ENCODE measurements around the gene ENPP3.

ENPP3 gene

DNA sequence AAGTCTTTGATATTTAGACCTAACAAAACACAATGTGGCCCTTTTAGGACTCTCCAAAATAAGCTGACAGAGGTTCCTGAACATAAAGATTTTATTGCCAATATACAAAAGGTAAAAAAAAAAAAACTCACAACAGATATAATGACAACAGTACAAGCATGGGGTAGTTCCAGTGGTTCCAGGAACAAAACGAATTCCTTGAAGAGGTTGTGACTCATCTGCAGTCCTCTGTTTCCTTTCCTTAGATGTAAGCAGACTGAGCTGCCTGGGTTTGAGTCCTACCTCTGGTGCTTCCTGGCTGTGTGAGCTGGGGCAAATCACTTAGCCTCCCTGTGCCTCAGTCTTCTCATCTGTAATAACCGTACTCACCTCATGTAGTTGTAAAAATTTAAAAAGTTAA, 87.0 kb downstream of the ENPP3 start:
- no peaks in the 10 kb centered on the region for H3K4me1 ChIP-seq (ENCODE audit: insufficient read depth, insufficient read length)

DNA sequence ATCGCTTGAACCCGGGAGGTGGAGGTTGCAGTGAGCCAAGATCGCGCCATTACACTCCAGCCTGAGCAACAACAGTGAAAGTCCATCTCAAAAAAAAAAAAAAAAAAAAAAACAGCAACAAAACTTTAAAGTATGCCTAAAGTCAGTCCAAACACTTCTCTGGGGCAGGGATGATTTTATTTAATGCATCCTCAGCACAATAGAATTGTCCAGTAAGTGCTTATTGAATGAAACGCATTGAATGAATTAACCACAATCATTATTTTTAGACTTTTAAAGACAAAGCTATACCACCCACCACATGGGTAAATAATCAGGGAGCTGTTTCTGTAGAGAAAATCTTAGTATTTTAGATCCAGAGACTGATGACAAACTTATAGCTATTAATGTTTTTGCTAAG, 90.4 kb downstream of the ENPP3 start:
- no peaks in the 10 kb centered on the region for H3K4me1 ChIP-seq (ENCODE audit: insufficient read depth, insufficient read length)
- H3K36me3 ChIP-seq (ENCODE audit: insufficient read depth, insufficient read length, low read length), result no peaks in the 10 kb centered on the region
- H3K27me3 ChIP-seq (ENCODE audit: insufficient read depth, insufficient read length), result no peaks in the 10 kb centered on the region
- H3K4me3 ChIP-seq (ENCODE audit: insufficient read length, low read depth), result no peak overlapping the region
- H3K9ac ChIP-seq (ENCODE audit: insufficient read length, low read depth), result no peak overlapping the region
- H3K9me3 ChIP-seq (ENCODE audit: insufficient read depth, low read length), result peaks cover 15% of the 10 kb centered on the region
- no peak for DNase-seq (ENCODE audit: low read depth, low spot score)
- TF ChIP-seq SUZ12 (IDR thresholded peaks at IDR 0.05; ENCODE audit: extremely low read depth, insufficient read depth, insufficient read length) (no peak), ZNF274 (IDR thresholded peaks at IDR 0.05; ENCODE audit: low read depth, low read length) (no peak), YY1 (IDR thresholded peaks at IDR 0.05; ENCODE audit: insufficient read depth, insufficient read length) (no peak)

More for the DNA sequence above, 87.0 kb downstream of the ENPP3 start:
- DNase-seq (ENCODE audit: low read depth, low spot score), result no peak
- Histone ChIP-seq H3K9ac (ENCODE audit: insufficient read length, low read depth) (no peak overlapping the region), H3K9me3 (ENCODE audit: insufficient read depth, low read length) (peaks cover 15% of the 10 kb centered on the region), H3K4me3 (ENCODE audit: insufficient read length, low read depth) (no peak overlapping the region), H3K36me3 (ENCODE audit: insufficient read depth, insufficient read length, low read length) (no peaks in the 10 kb centered on the region), H3K27me3 (ENCODE audit: insufficient read depth, insufficient read length) (no peaks in the 10 kb centered on the region)
- no peak for TF ChIP-seq ZNF274 (IDR thresholded peaks at IDR 0.05; ENCODE audit: low read depth, low read length)
- TF ChIP-seq YY1 (IDR thresholded peaks at IDR 0.05; ENCODE audit: insufficient read depth, insufficient read length), result no peak
- TF ChIP-seq SUZ12 (IDR thresholded peaks at IDR 0.05; ENCODE audit: extremely low read depth, insufficient read depth, insufficient read length), result no peak

DNA sequence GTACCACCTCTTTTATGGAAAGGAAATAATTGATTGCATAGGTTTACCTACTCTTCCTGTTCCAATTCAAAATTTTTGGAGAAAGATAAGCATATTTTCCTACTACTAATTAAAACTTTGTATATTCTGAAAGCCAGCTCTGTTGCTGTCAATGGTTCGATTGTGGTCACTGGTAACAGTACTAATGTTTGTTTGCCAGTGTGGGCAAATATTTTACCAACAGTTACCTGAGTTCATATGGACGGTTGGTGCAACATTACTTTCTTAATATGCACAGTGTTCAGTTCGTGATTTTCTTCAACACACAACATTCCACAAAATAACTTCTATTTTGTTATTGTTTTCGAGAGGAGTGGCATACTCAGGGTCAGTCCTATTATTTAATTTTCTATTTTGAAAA, 90.8 kb downstream of the ENPP3 start:
- DNase-seq (ENCODE audit: low read depth, low spot score), result no peak
- Histone ChIP-seq H3K36me3 (ENCODE audit: insufficient read depth, insufficient read length, low read length) (no peaks in the 10 kb centered on the region), H3K4me3 (ENCODE audit: insufficient read length, low read depth) (no peak overlapping the region), H3K9ac (ENCODE audit: insufficient read length, low read depth) (no peak overlapping the region), H3K9me3 (ENCODE audit: insufficient read depth, low read length) (peaks cover 15% of the 10 kb centered on the region), H3K27me3 (ENCODE audit: insufficient read depth, insufficient read length) (no peaks in the 10 kb centered on the region), H3K4me1 (ENCODE audit: insufficient read depth, insufficient read length) (no peaks in the 10 kb centered on the region)
- no peak for TF ChIP-seq YY1 (IDR thresholded peaks at IDR 0.05; ENCODE audit: insufficient read depth, insufficient read length)

DNA sequence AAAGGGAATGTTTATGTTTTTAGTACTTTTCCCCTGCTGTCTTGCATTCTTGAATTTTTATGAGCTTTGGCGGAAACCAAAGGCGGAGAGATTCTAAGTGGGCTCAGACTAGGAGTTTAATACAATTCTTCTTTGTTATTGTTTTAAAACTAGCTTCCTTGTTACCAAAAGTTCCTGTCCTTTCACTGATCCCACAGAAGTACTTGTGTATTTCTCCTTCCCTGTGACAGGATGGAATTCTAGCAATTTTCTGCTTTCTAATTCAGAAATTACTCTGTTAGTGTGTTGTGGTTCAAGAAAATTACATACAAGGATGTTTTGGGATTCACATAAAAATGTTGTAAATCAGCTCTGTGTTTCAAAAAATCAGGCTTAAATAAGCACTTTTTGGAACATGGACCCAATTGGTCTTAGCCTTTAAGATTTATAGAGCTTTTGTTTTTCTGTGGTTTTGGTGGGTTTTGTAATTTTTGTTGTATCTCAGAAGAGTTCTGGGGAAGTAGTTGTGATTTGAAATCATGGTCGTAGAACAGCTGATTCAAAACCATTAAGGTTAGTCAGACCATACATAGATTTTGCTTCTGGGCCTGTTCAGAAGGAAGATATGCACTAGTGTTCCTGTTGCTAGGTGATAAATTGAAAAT, 91.3 kb downstream of the ENPP3 start:
- DNase-seq (ENCODE audit: low read depth, low spot score), result no peak
- Histone ChIP-seq H3K27me3 (ENCODE audit: insufficient read depth, insufficient read length) (no peaks in the 10 kb centered on the region), H3K9ac (ENCODE audit: insufficient read length, low read depth) (no peak overlapping the region), H3K4me1 (ENCODE audit: insufficient read depth, insufficient read length) (no peaks in the 10 kb centered on the region), H3K4me3 (ENCODE audit: insufficient read length, low read depth) (no peak overlapping the region), H3K36me3 (ENCODE audit: insufficient read depth, insufficient read length, low read length) (no peaks in the 10 kb centered on the region), H3K9me3 (ENCODE audit: insufficient read depth, low read length) (peaks cover 15% of the 10 kb centered on the region)
- TF ChIP-seq SUZ12 (IDR thresholded peaks at IDR 0.05; ENCODE audit: extremely low read depth, insufficient read depth, insufficient read length) (no peak), YY1 (IDR thresholded peaks at IDR 0.05; ENCODE audit: insufficient read depth, insufficient read length) (no peak), ZNF274 (IDR thresholded peaks at IDR 0.05; ENCODE audit: low read depth, low read length) (no peak)

DNA sequence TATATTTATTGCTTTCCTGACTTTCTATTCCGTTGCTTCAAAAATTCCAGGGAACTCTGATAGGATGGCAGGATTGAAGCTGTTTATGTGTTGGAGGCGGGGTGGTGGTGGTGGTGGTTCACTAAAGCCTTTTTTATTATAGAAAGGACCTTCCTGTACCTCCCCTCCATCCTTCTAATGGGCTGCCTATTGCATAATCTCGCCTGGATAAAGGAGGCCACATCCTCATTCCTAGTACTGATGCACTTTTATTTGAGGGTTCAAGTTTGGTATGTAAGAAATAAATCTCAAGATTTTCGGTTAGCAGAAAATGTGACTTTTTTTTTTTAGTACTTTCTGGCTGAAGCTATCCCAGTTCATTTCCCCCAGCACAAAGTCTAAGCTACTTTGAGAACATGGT, 92.4 kb downstream of the ENPP3 start:
- Histone ChIP-seq H3K4me3 (ENCODE audit: insufficient read length, low read depth) (no peak overlapping the region), H3K9ac (ENCODE audit: insufficient read length, low read depth) (no peak overlapping the region), H3K9me3 (ENCODE audit: insufficient read depth, low read length) (peaks cover 15% of the 10 kb centered on the region), H3K36me3 (ENCODE audit: insufficient read depth, insufficient read length, low read length) (no peaks in the 10 kb centered on the region), H3K27me3 (ENCODE audit: insufficient read depth, insufficient read length) (no peaks in the 10 kb centered on the region), H3K4me1 (ENCODE audit: insufficient read depth, insufficient read length) (no peaks in the 10 kb centered on the region)
- TF ChIP-seq YY1 (IDR thresholded peaks at IDR 0.05; ENCODE audit: insufficient read depth, insufficient read length) (no peak), ZNF274 (IDR thresholded peaks at IDR 0.05; ENCODE audit: low read depth, low read length) (no peak), SUZ12 (IDR thresholded peaks at IDR 0.05; ENCODE audit: extremely low read depth, insufficient read depth, insufficient read length) (no peak)
- no peak for DNase-seq (ENCODE audit: low read depth, low spot score)

DNA sequence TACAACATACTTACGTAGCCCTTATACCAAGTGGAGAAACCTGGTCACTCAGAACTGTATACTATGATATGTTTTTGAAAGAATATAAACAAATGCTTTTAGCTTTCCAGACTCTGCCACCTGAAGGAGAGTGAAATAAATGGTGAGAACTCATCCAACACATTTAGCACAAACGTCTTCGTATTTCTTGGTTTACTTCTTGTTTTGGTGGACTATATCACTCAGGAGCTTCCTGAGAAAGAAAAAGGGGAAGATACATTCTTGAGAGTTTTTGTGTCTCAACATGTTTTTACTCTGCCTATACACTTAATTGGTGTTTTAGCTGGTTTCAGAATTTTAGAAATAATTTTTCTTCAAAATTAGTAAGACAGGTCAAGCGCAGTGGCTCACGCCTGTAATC, 93.2 kb downstream of the ENPP3 start:
- DNase-seq (ENCODE audit: low read depth, low spot score), result no peak
- H3K9ac ChIP-seq (ENCODE audit: insufficient read length, low read depth), result no peak overlapping the region
- TF ChIP-seq SUZ12 (IDR thresholded peaks at IDR 0.05; ENCODE audit: extremely low read depth, insufficient read depth, insufficient read length) (no peak), YY1 (IDR thresholded peaks at IDR 0.05; ENCODE audit: insufficient read depth, insufficient read length) (no peak), ZNF274 (IDR thresholded peaks at IDR 0.05; ENCODE audit: low read depth, low read length) (no peak)
- H3K36me3 ChIP-seq (ENCODE audit: insufficient read depth, insufficient read length, low read length), result no peaks in the 10 kb centered on the region
- H3K4me3 ChIP-seq (ENCODE audit: insufficient read length, low read depth), result no peak overlapping the region
- H3K4me1 ChIP-seq (ENCODE audit: insufficient read depth, insufficient read length), result no peaks in the 10 kb centered on the region
- no peaks in the 10 kb centered on the region for H3K27me3 ChIP-seq (ENCODE audit: insufficient read depth, insufficient read length)
- peaks cover 15% of the 10 kb centered on the region for H3K9me3 ChIP-seq (ENCODE audit: insufficient read depth, low read length)

DNA sequence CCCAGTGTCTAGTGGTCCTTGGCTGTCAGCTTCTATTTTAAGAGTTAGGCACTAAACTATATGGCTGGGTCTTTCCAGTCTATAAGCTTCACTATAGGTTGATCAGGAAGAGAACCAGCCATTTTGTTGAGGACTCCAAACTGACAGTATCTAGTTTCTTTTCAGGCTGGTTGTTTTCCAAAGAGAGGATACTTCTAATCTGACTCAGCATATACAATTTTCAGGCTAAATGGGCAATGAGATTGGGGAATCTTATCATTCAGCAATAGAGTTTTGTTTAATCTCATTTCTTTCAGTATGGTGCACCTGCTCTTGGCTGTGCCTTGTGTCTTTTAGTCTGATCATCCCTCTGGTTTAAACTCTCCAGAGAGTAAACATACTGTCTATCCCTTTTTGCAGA, 94.1 kb downstream of the ENPP3 start:
- H3K4me1 ChIP-seq (ENCODE audit: insufficient read depth, insufficient read length), result no peaks in the 10 kb centered on the region
- no peak for DNase-seq (ENCODE audit: low read depth, low spot score)
- no peaks in the 10 kb centered on the region for H3K27me3 ChIP-seq (ENCODE audit: insufficient read depth, insufficient read length)
- peaks cover 10% of the 10 kb centered on the region for H3K9me3 ChIP-seq (ENCODE audit: insufficient read depth, low read length)
- TF ChIP-seq SUZ12 (IDR thresholded peaks at IDR 0.05; ENCODE audit: extremely low read depth, insufficient read depth, insufficient read length) (no peak), ZNF274 (IDR thresholded peaks at IDR 0.05; ENCODE audit: low read depth, low read length) (no peak), YY1 (IDR thresholded peaks at IDR 0.05; ENCODE audit: insufficient read depth, insufficient read length) (no peak)
- H3K4me3 ChIP-seq (ENCODE audit: insufficient read length, low read depth), result no peak overlapping the region
- H3K9ac ChIP-seq (ENCODE audit: insufficient read length, low read depth), result no peak overlapping the region
- H3K36me3 ChIP-seq (ENCODE audit: insufficient read depth, insufficient read length, low read length), result no peaks in the 10 kb centered on the region
